ENCODE measurements around the gene COX7A1. TPM values are rescaled to one million over a fixed set of nuclear protein-coding genes. Genes with fewer than 3 reads are reported as not detected.

Gene COX7A1
- polyA plus RNA-seq, 1 donor from 2014 or later: not detected

DNA sequence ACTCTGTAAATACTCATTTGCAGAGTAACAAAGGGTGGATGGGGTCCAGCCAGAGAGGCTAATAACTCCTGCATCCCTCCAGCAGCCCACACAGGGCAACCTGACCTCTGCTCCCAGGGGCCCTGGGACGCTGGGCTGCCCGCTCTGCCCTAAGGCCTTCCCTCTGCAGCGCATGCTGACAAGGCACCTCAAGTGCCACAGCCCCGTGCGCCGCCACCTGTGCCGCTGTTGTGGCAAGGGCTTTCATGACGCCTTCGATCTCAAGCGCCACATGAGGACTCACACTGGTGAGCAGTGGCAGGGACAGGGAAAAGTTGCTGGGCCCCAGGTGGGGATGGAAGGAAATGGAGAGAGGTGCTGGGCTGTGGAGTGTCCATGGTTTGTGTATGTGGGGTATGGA is 39.6 kb downstream of the COX7A1 start:
- TF ChIP-seq SMC3 (conservative IDR thresholded peaks at IDR 0.05; ENCODE audit: poor library complexity) (no peak), EP300 (conservative IDR thresholded peaks at IDR 0.05; ENCODE audit: poor library complexity, severe bottlenecking) (no peak), CTCF (IDR thresholded peaks at IDR 0.05; ENCODE audit: poor library complexity, severe bottlenecking) (no peak)
- TF ChIP-seq, protein P1, sequence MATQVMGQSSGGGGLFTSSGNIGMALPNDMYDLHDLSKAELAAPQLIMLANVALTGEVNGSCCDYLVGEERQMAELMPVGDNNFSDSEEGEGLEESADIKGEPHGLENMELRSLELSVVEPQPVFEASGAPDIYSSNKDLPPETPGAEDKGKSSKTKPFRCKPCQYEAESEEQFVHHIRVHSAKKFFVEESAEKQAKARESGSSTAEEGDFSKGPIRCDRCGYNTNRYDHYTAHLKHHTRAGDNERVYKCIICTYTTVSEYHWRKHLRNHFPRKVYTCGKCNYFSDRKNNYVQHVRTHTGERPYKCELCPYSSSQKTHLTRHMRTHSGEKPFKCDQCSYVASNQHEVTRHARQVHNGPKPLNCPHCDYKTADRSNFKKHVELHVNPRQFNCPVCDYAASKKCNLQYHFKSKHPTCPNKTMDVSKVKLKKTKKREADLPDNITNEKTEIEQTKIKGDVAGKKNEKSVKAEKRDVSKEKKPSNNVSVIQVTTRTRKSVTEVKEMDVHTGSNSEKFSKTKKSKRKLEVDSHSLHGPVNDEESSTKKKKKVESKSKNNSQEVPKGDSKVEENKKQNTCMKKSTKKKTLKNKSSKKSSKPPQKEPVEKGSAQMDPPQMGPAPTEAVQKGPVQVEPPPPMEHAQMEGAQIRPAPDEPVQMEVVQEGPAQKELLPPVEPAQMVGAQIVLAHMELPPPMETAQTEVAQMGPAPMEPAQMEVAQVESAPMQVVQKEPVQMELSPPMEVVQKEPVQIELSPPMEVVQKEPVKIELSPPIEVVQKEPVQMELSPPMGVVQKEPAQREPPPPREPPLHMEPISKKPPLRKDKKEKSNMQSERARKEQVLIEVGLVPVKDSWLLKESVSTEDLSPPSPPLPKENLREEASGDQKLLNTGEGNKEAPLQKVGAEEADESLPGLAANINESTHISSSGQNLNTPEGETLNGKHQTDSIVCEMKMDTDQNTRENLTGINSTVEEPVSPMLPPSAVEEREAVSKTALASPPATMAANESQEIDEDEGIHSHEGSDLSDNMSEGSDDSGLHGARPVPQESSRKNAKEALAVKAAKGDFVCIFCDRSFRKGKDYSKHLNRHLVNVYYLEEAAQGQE (IDR thresholded peaks at IDR 0.05; ENCODE audit: borderline replicate concordance): no peak
- Histone ChIP-seq H2AFZ (ENCODE audit: low read depth, low read length) (no peak overlapping the region), H3K9me2 (ENCODE audit: insufficient read depth, low read length) (no peaks in the 10 kb centered on the region), H3K27me3 (ENCODE audit: insufficient read depth, low read depth, low read length) (no peaks in the 10 kb centered on the region), H3F3A (ENCODE audit: insufficient read depth, low read length, poor library complexity, severe bottlenecking) (no peaks in the 10 kb centered on the region), H4K20me1 (ENCODE audit: insufficient read depth) (no peaks in the 10 kb centered on the region), H3K36me3 (ENCODE audit: insufficient read depth, low read length) (no peaks in the 10 kb centered on the region), H3K27ac (ENCODE audit: low read length) (no peak overlapping the region), H3K4me3 (ENCODE audit: low read length) (no peak overlapping the region), H3K4me2 (ENCODE audit: low read length) (no peak overlapping the region), H3K9me3 (ENCODE audit: low read length) (no peaks in the 10 kb centered on the region), H3K9ac (ENCODE audit: low read length) (no peak overlapping the region), H3K79me2 (replicated peaks; ENCODE audit: insufficient read depth, low read length) (peaks cover 18% of the 10 kb centered on the region)

DNA sequence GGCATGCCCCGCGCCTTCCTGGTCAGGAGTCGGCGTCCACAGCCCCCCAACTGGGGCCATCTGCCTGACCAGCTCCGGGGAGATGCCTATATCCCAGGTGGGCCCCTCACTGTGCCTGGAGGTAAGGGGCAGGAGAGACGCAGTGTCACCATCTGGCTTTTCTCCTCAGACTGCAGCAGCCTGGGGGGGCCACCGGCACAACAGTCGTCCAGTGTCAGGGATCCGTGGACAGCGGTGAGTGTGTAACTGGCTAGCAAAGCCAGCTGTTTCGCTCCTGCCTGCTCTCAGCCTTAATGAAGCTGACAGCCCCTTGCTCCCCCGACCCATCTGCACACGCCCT is 41.1 kb downstream of the COX7A1 start:
- TF ChIP-seq RAD21 (conservative IDR thresholded peaks at IDR 0.05) (no peak), EP300 (conservative IDR thresholded peaks at IDR 0.05; ENCODE audit: poor library complexity, severe bottlenecking) (no peak), CTCF (IDR thresholded peaks at IDR 0.05; ENCODE audit: poor library complexity, severe bottlenecking) (no peak)
- TF ChIP-seq, protein P1 (IDR thresholded peaks at IDR 0.05; ENCODE audit: borderline replicate concordance): no peak
- H4K20me1 ChIP-seq (ENCODE audit: insufficient read depth): no peaks in the 10 kb centered on the region
- no peak overlapping the region for H2AFZ ChIP-seq (ENCODE audit: low read depth, low read length)
- H3K36me3 ChIP-seq (ENCODE audit: insufficient read depth, low read length): no peaks in the 10 kb centered on the region
- no peaks in the 10 kb centered on the region for H3F3A ChIP-seq (ENCODE audit: insufficient read depth, low read length, poor library complexity, severe bottlenecking)
- H3K27ac ChIP-seq (ENCODE audit: low read length): no peak overlapping the region
- no peaks in the 10 kb centered on the region for H3K9me3 ChIP-seq (ENCODE audit: low read length)
- H3K4me3 ChIP-seq (ENCODE audit: low read length): no peak overlapping the region
- H3K79me2 ChIP-seq (replicated peaks; ENCODE audit: insufficient read depth, low read length): peaks cover 11% of the 10 kb centered on the region
- no peaks in the 10 kb centered on the region for H3K9me2 ChIP-seq (ENCODE audit: insufficient read depth, low read length)
- H3K4me2 ChIP-seq (ENCODE audit: low read length): no peak overlapping the region
- H3K27me3 ChIP-seq (ENCODE audit: insufficient read depth, low read depth, low read length): no peaks in the 10 kb centered on the region
- no peak overlapping the region for H3K9ac ChIP-seq (ENCODE audit: low read length)
